Omental fat pad (tissue), 4 donors: Measurements from ENCODE around the gene LDLRAD3. TPM values are rescaled to one million over a fixed set of nuclear protein-coding genes. Genes with fewer than 3 reads are reported as not detected.
A peak's percentile ranks its signal among the peaks of the same experiment; 100 is the strongest.

Experiments
- ATAC-seq: fragments of 150-250 bp; one replicate; pipeline ENCODE4 v1.9.1; 2016; ENCODE audit warnings: mild to moderate bottlenecking, moderate library complexity; ENCODE audit not compliant: low FRiP score
- DNase-seq: peaks from one replicate; pipeline ENCODE4 v3.0.0-alpha.2; 2019; ENCODE audit warnings: low spot score
- CTCF ChIP-seq, 3 donors: fragments of 450-650 bp; IDR thresholded peaks; one replicate each; pipeline ENCODE4 v1.5.1; 2016 to 2017; ENCODE audit warnings: antibody characterized with exemption in 3 of 3, mild to moderate bottlenecking in 3 of 3, moderate library complexity in 2 of 3
- total RNA-seq, 4 donors: library from RNA; depleted of rRNA; stranded (reverse); fragments of >200 nt; gene quantifications; one replicate each; pipeline ENCODE4 v1.1.0, GENCODE V29; 2016

Gene LDLRAD3
- total RNA-seq, 4 donors from 2014 or later = 15.6 to 70.2 (median 25.7) TPM

GRCh38 chr11:35927104-35927503 is 16.8 kb upstream of the LDLRAD3 start:
- TF ChIP-seq CTCF (IDR thresholded peaks at IDR 0.05) = no peak
- ATAC-seq (no peak), DNase-seq (no peak)

GRCh38 chr11:35927682-35928081 is 16.2 kb upstream of the LDLRAD3 start:
- ATAC-seq (peak; percentile 99), DNase-seq (peak; percentile 90)
- no peak for TF ChIP-seq CTCF (IDR thresholded peaks at IDR 0.05)

GRCh38 chr11:35928688-35929395 is 15.0 kb upstream of the LDLRAD3 start:
- ATAC-seq (no peak), DNase-seq (no peak)
- TF ChIP-seq CTCF (IDR thresholded peaks at IDR 0.05) = no peak

- no peak for TF ChIP-seq CTCF (IDR thresholded peaks at IDR 0.05)
- DNase-seq = no peak
Observed at GRCh38 chr11:35930466-35930865, 13.4 kb upstream of the LDLRAD3 start.

GRCh38 chr11:35932121-35932520 is 11.7 kb upstream of the LDLRAD3 start:
- no peak for DNase-seq
- no peak for TF ChIP-seq CTCF (IDR thresholded peaks at IDR 0.05)
- ATAC-seq = no peak

More at GRCh38 chr11:35930466-35930865, 13.4 kb upstream of the LDLRAD3 start:
- no peak for ATAC-seq

- DNase-seq (no peak), ATAC-seq (no peak)
- no peak for TF ChIP-seq CTCF (IDR thresholded peaks at IDR 0.05)
Observed at GRCh38 chr11:35932681-35933319, 11.1 kb upstream of the LDLRAD3 start.
